ENCODE data around the gene THRAP3. TPM values are rescaled to one million over a fixed set of nuclear protein-coding genes. Genes with fewer than 3 reads are reported as not detected.

THRAP3 gene
- total RNA-seq, 1 donor, result 127 TPM

- peaks cover 32% of the 10 kb centered on the region for H3K4me1 ChIP-seq (ENCODE audit: insufficient read depth, low read length)
- peak; percentile 87 for DNase-seq (ENCODE audit: insufficient read length, low spot score, missing footprints)
- H3K9me3 ChIP-seq (ENCODE audit: low read depth, low read length), result no peaks in the 10 kb centered on the region
- H3K4me2 ChIP-seq (ENCODE audit: insufficient read depth, low read length), result peak overlapping the region; percentile 51
- peak overlapping the region; percentile 90 for H2AFZ ChIP-seq (ENCODE audit: low read length)
- TF ChIP-seq, protein P1, sequence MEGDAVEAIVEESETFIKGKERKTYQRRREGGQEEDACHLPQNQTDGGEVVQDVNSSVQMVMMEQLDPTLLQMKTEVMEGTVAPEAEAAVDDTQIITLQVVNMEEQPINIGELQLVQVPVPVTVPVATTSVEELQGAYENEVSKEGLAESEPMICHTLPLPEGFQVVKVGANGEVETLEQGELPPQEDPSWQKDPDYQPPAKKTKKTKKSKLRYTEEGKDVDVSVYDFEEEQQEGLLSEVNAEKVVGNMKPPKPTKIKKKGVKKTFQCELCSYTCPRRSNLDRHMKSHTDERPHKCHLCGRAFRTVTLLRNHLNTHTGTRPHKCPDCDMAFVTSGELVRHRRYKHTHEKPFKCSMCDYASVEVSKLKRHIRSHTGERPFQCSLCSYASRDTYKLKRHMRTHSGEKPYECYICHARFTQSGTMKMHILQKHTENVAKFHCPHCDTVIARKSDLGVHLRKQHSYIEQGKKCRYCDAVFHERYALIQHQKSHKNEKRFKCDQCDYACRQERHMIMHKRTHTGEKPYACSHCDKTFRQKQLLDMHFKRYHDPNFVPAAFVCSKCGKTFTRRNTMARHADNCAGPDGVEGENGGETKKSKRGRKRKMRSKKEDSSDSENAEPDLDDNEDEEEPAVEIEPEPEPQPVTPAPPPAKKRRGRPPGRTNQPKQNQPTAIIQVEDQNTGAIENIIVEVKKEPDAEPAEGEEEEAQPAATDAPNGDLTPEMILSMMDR (IDR thresholded peaks at IDR 0.05; ENCODE audit: extremely low read depth, low read depth, low read length), result no peak
- no peaks in the 10 kb centered on the region for H4K20me1 ChIP-seq (ENCODE audit: insufficient read depth, low read length)
- no peaks in the 10 kb centered on the region for H3K79me2 ChIP-seq (ENCODE audit: insufficient read depth, low read length)
- H3K36me3 ChIP-seq (ENCODE audit: insufficient read depth, low read length), result no peaks in the 10 kb centered on the region
- no peaks in the 10 kb centered on the region for H3K27me3 ChIP-seq (ENCODE audit: insufficient read depth, low read length)
- peak overlapping the region; percentile 68 for H3K27ac ChIP-seq (ENCODE audit: low read depth, low read length)
- H3K4me3 ChIP-seq (ENCODE audit: insufficient read depth, low read length), result peak overlapping the region; percentile 24
Observed at GRCh38 chr1:36203554-36204346, 20.5 kb upstream of the THRAP3 start.

- peaks cover 32% of the 10 kb centered on the region for H3K4me1 ChIP-seq (ENCODE audit: insufficient read depth, low read length)
- TF ChIP-seq, protein P1 (IDR thresholded peaks at IDR 0.05; ENCODE audit: extremely low read depth, low read depth, low read length), result no peak
Observed at GRCh38 chr1:36204347-36204909, 19.8 kb upstream of the THRAP3 start.

DNA sequence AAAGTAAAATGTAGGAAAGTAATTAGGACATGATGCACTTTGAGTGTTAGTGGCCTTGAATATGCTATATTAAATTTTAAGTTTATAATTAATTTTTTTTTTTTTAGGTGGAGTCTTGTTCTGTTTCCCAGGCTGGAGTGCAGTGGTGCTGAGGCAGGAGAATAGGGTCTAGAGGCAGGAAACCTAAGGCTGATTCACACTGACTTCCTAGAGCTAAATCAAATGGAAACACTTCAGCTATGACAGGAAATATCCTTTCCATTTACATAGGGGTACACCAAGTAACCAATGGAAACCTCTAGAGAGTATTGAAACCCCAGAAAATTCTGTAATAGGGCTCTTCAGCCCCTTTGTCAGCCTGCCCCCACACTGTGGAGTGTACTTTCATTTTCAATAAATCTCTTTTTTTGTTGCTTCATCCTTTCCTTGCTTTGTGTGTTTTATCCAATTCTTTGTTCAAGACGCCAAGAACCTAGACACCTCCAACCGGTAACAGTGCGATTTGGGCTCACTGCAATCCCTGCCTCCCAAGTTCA lies 17.9 kb upstream of the THRAP3 start:
- H3K27me3 ChIP-seq (ENCODE audit: insufficient read depth, low read length), result no peaks in the 10 kb centered on the region
- TF ChIP-seq, protein P1 (IDR thresholded peaks at IDR 0.05; ENCODE audit: extremely low read depth, low read depth, low read length), result no peak

More at GRCh38 chr1:36204347-36204909, 19.8 kb upstream of the THRAP3 start:
- Histone ChIP-seq H3K9me3 (ENCODE audit: low read depth, low read length) (no peaks in the 10 kb centered on the region), H4K20me1 (ENCODE audit: insufficient read depth, low read length) (no peaks in the 10 kb centered on the region), H2AFZ (ENCODE audit: low read length) (no peak overlapping the region), H3K27me3 (ENCODE audit: insufficient read depth, low read length) (no peaks in the 10 kb centered on the region), H3K4me3 (ENCODE audit: insufficient read depth, low read length) (no peak overlapping the region), H3K27ac (ENCODE audit: low read depth, low read length) (peak overlapping the region; percentile 26), H3K36me3 (ENCODE audit: insufficient read depth, low read length) (no peaks in the 10 kb centered on the region), H3K4me2 (ENCODE audit: insufficient read depth, low read length) (peak overlapping the region; percentile 51), H3K79me2 (ENCODE audit: insufficient read depth, low read length) (no peaks in the 10 kb centered on the region)
- peak; percentile 47 for DNase-seq (ENCODE audit: insufficient read length, low spot score, missing footprints)

GRCh38 chr1:36207339-36207738 lies 16.9 kb upstream of the THRAP3 start:
- Histone ChIP-seq H4K20me1 (ENCODE audit: insufficient read depth, low read length) (no peaks in the 10 kb centered on the region), H3K4me3 (ENCODE audit: insufficient read depth, low read length) (no peak overlapping the region), H3K36me3 (ENCODE audit: insufficient read depth, low read length) (no peaks in the 10 kb centered on the region), H2AFZ (ENCODE audit: low read length) (peak overlapping the region; percentile 79), H3K9me3 (ENCODE audit: low read depth, low read length) (no peaks in the 10 kb centered on the region), H3K4me2 (ENCODE audit: insufficient read depth, low read length) (peak overlapping the region; percentile 52), H3K27ac (ENCODE audit: low read depth, low read length) (peak overlapping the region; percentile 72), H3K27me3 (ENCODE audit: insufficient read depth, low read length) (no peaks in the 10 kb centered on the region), H3K79me2 (ENCODE audit: insufficient read depth, low read length) (no peaks in the 10 kb centered on the region), H3K4me1 (ENCODE audit: insufficient read depth, low read length) (peaks cover 25% of the 10 kb centered on the region)
- peak; percentile 94 for DNase-seq (ENCODE audit: insufficient read length, low spot score, missing footprints)
- TF ChIP-seq, protein P1 (IDR thresholded peaks at IDR 0.05; ENCODE audit: extremely low read depth, low read depth, low read length), result no peak

More for the DNA sequence above, 17.9 kb upstream of the THRAP3 start:
- Histone ChIP-seq H2AFZ (ENCODE audit: low read length) (no peak overlapping the region), H4K20me1 (ENCODE audit: insufficient read depth, low read length) (no peaks in the 10 kb centered on the region), H3K79me2 (ENCODE audit: insufficient read depth, low read length) (no peaks in the 10 kb centered on the region), H3K27ac (ENCODE audit: low read depth, low read length) (no peak overlapping the region), H3K9me3 (ENCODE audit: low read depth, low read length) (no peaks in the 10 kb centered on the region), H3K4me1 (ENCODE audit: insufficient read depth, low read length) (peaks cover 25% of the 10 kb centered on the region), H3K4me2 (ENCODE audit: insufficient read depth, low read length) (no peak overlapping the region), H3K4me3 (ENCODE audit: insufficient read depth, low read length) (no peak overlapping the region), H3K36me3 (ENCODE audit: insufficient read depth, low read length) (no peaks in the 10 kb centered on the region)
- no peak for DNase-seq (ENCODE audit: insufficient read length, low spot score, missing footprints)
